GM23338 (cell line): ENCODE measurements around the gene SAA1. TPM values are rescaled to one million over a fixed set of nuclear protein-coding genes. Genes with fewer than 3 reads are reported as not detected.

Source experiments
- ATAC-seq: fragments of 200-7000 bp; cut with Tn5 transposase; 3 replicates; pipeline ENCODE4 v1.9.1; 2020
- DNase-seq: peaks from one replicate; pipeline ENCODE4 v3.0.0-alpha.2; 2015; ENCODE audit warnings: low spot score
- H2AFZ ChIP-seq: fragments of 200-600 bp; sonication (generic); 2 replicates; pipeline ENCODE4 v1.8.0; 2016; ENCODE audit warnings: antibody characterized with exemption, mild to moderate bottlenecking, moderate library complexity
- H3F3A ChIP-seq: fragments of 200-600 bp; sonication (generic); replicated peaks from 2 replicates; pipeline ENCODE4 v1.8.0; 2017; ENCODE audit warnings: antibody characterized with exemption, mixed run types, low read depth
- H3K27ac ChIP-seq: fragments of 200-600 bp; sonication (generic); 2 replicates; pipeline ENCODE4 v1.6.1; 2016; ENCODE audit warnings: low read depth
- H3K27me3 ChIP-seq: fragments of 200-600 bp; sonication (generic); 2 replicates; pipeline ENCODE4 v1.8.0; 2016; ENCODE audit warnings: mild to moderate bottlenecking, mixed run types, moderate library complexity; ENCODE audit not compliant: insufficient read depth
- H3K36me3 ChIP-seq: fragments of 200-600 bp; sonication (generic); 2 replicates; pipeline ENCODE4 v1.8.0; 2016; ENCODE audit warnings: mild to moderate bottlenecking; ENCODE audit not compliant: insufficient read depth
- H3K4me1 ChIP-seq: fragments of 200-600 bp; sonication (generic); 2 replicates; pipeline ENCODE4 v1.8.0; 2016; ENCODE audit warnings: mild to moderate bottlenecking, moderate library complexity; ENCODE audit not compliant: insufficient read depth
- H3K4me2 ChIP-seq: fragments of 200-600 bp; sonication (generic); 2 replicates; pipeline ENCODE4 v1.7.1; 2017; ENCODE audit warnings: mixed run types
- H3K4me3 ChIP-seq: fragments of 200-600 bp; sonication (generic); 2 replicates; pipeline ENCODE4 v1.6.1; 2016; ENCODE audit warnings: mixed run types
- H3K79me2 ChIP-seq: fragments of 200-600 bp; sonication (generic); replicated peaks from 2 replicates; pipeline ENCODE4 v1.8.0; 2017; ENCODE audit warnings: mild to moderate bottlenecking; ENCODE audit not compliant: insufficient read depth
- H3K9me2 ChIP-seq: fragments of 200-600 bp; sonication (generic); 2 replicates; pipeline ENCODE4 v1.8.0; 2017; ENCODE audit not compliant: insufficient read depth
- H4K20me1 ChIP-seq: fragments of 200-600 bp; sonication (generic); replicated peaks from 2 replicates; pipeline ENCODE4 v1.8.0; 2017; ENCODE audit warnings: mild to moderate bottlenecking; ENCODE audit not compliant: insufficient read depth
- H3K27ac Mint-ChIP-seq: 2 replicates; pipeline ENCODE4 v1.8.0; 2020; ENCODE audit warnings: inconsistent platforms, mild to moderate bottlenecking, moderate library complexity, mixed read lengths
- H3K27me3 Mint-ChIP-seq: 3 replicates; pipeline ENCODE4 v1.8.0; 2022; ENCODE audit warnings: low read depth, mild to moderate bottlenecking, moderate library complexity, mixed read lengths, inconsistent platforms; ENCODE audit not compliant: insufficient read depth, poor library complexity
- H3K36me3 Mint-ChIP-seq: 3 replicates; pipeline ENCODE4 v1.8.0; 2021; ENCODE audit warnings: low read depth, mild to moderate bottlenecking, inconsistent platforms, moderate library complexity, mixed read lengths
- H3K4me1 Mint-ChIP-seq: 3 replicates; pipeline ENCODE4 v1.8.0; 2020; ENCODE audit warnings: mild to moderate bottlenecking, inconsistent platforms, mixed read lengths
- H3K4me3 Mint-ChIP-seq: 3 replicates; pipeline ENCODE4 v1.8.0; 2021; ENCODE audit warnings: moderate library complexity, mild to moderate bottlenecking, inconsistent platforms, mixed read lengths
- H3K9me3 Mint-ChIP-seq: 3 replicates; pipeline ENCODE4 v1.8.0; 2020; ENCODE audit warnings: moderate library complexity, mild to moderate bottlenecking, inconsistent platforms, mixed read lengths
- CREB1 ChIP-seq: fragments of 250-450 bp; sonication (Bioruptor Pico); IDR thresholded peaks from 2 replicates; pipeline ENCODE4 v1.5.0; 2020; ENCODE audit warnings: low read depth, mild to moderate bottlenecking, moderate library complexity
- ETS1 ChIP-seq: IDR thresholded peaks from 2 replicates; pipeline ENCODE4 v1.6.1; 2016; ENCODE audit warnings: antibody characterized with exemption
- EZH2phosphoT487 ChIP-seq: fragments of 200-600 bp; sonication (generic); IDR thresholded peaks from one replicate; pipeline ENCODE4 v1.8.1; 2018; ENCODE audit warnings: antibody characterized with exemption; ENCODE audit not compliant: unreplicated experiment
- JUNB ChIP-seq: IDR thresholded peaks from one replicate; pipeline ENCODE4 v1.6.1; 2016; ENCODE audit warnings: antibody characterized with exemption; ENCODE audit not compliant: unreplicated experiment
- NANOG ChIP-seq: IDR thresholded peaks from 2 replicates; pipeline ENCODE4 v1.6.1; 2016; ENCODE audit warnings: antibody characterized with exemption, borderline replicate concordance
- POLR2AphosphoS5 ChIP-seq: IDR thresholded peaks from 2 replicates; pipeline ENCODE4 v1.6.1; 2016; ENCODE audit warnings: antibody characterized with exemption, low read depth
- STAT1 ChIP-seq: IDR thresholded peaks from one replicate; pipeline ENCODE4 v1.6.1; 2016; ENCODE audit warnings: antibody characterized with exemption; ENCODE audit not compliant: unreplicated experiment
- ZNF114 ChIP-seq: fragments of 250-450 bp; sonication (Bioruptor Pico); IDR thresholded peaks from 2 replicates; pipeline ENCODE4 v1.5.0; 2020; ENCODE audit warnings: mild to moderate bottlenecking, moderate library complexity
- ZNF331 ChIP-seq: fragments of 250-450 bp; sonication (Bioruptor Pico); IDR thresholded peaks from 2 replicates; pipeline ENCODE4 v1.5.0; 2020; ENCODE audit warnings: low read depth, mild to moderate bottlenecking, moderate library complexity
- polyA plus RNA-seq: library from polyadenylated mRNA; unstranded; fragments of >200 nt; fragmentation: Nextera tagmentation; extraction: Ambion mirVana; gene quantifications from 2 replicates; pipeline ENCODE4 v1.2.1, GENCODE V29; 2016
- total RNA-seq: library from RNA; depleted of rRNA; stranded (reverse); fragments of >200 nt; shearing (Covaris generic); gene quantifications from 2 replicates; pipeline ENCODE4 v1.2.3, GENCODE V29; 2014
- TF ChIP-seq, protein P1 (sequence below): fragments of 250-450 bp; sonication (Bioruptor Pico); IDR thresholded peaks from 2 replicates; pipeline ENCODE4 v1.5.0; 2020; ENCODE audit warnings: mild to moderate bottlenecking, moderate library complexity
- TF ChIP-seq, protein P2 (sequence below), 2 experiments: fragments of 200-600 bp in 1 of 2; sonication (generic) in 1 of 2; conservative IDR thresholded peaks; 2 replicates each; pipeline versions ENCODE4 v1.5.1 to v1.6.1; 2016 to 2017; ENCODE audit warnings: antibody characterized with exemption in 2 of 2, low read depth in 2 of 2, mild to moderate bottlenecking in 2 of 2, moderate library complexity in 1 of 2

Gene SAA1
- total and polyA plus RNA-seq, 2 experiments from 2014 or later: not detected

DNA sequence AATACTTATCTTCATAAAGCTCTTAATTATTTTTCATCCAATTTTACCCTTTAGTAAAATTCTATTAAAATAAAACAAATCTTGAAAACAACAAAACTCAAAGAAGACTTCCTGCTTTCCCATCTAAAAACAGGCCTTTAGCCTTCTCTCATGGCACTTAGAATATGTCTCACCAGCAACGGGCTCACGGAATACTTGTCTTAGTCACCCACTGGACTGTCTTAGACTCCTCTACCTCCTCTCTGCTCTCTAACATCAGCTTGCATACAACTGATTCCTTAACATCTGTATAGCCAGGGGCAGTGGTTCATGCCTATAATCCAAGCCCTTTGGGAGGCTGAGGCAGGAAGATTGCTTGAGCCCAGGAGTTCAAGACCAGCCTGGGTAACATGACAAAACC, 42.2 kb downstream of the SAA1 start (continued):
- TF ChIP-seq, protein P1, sequence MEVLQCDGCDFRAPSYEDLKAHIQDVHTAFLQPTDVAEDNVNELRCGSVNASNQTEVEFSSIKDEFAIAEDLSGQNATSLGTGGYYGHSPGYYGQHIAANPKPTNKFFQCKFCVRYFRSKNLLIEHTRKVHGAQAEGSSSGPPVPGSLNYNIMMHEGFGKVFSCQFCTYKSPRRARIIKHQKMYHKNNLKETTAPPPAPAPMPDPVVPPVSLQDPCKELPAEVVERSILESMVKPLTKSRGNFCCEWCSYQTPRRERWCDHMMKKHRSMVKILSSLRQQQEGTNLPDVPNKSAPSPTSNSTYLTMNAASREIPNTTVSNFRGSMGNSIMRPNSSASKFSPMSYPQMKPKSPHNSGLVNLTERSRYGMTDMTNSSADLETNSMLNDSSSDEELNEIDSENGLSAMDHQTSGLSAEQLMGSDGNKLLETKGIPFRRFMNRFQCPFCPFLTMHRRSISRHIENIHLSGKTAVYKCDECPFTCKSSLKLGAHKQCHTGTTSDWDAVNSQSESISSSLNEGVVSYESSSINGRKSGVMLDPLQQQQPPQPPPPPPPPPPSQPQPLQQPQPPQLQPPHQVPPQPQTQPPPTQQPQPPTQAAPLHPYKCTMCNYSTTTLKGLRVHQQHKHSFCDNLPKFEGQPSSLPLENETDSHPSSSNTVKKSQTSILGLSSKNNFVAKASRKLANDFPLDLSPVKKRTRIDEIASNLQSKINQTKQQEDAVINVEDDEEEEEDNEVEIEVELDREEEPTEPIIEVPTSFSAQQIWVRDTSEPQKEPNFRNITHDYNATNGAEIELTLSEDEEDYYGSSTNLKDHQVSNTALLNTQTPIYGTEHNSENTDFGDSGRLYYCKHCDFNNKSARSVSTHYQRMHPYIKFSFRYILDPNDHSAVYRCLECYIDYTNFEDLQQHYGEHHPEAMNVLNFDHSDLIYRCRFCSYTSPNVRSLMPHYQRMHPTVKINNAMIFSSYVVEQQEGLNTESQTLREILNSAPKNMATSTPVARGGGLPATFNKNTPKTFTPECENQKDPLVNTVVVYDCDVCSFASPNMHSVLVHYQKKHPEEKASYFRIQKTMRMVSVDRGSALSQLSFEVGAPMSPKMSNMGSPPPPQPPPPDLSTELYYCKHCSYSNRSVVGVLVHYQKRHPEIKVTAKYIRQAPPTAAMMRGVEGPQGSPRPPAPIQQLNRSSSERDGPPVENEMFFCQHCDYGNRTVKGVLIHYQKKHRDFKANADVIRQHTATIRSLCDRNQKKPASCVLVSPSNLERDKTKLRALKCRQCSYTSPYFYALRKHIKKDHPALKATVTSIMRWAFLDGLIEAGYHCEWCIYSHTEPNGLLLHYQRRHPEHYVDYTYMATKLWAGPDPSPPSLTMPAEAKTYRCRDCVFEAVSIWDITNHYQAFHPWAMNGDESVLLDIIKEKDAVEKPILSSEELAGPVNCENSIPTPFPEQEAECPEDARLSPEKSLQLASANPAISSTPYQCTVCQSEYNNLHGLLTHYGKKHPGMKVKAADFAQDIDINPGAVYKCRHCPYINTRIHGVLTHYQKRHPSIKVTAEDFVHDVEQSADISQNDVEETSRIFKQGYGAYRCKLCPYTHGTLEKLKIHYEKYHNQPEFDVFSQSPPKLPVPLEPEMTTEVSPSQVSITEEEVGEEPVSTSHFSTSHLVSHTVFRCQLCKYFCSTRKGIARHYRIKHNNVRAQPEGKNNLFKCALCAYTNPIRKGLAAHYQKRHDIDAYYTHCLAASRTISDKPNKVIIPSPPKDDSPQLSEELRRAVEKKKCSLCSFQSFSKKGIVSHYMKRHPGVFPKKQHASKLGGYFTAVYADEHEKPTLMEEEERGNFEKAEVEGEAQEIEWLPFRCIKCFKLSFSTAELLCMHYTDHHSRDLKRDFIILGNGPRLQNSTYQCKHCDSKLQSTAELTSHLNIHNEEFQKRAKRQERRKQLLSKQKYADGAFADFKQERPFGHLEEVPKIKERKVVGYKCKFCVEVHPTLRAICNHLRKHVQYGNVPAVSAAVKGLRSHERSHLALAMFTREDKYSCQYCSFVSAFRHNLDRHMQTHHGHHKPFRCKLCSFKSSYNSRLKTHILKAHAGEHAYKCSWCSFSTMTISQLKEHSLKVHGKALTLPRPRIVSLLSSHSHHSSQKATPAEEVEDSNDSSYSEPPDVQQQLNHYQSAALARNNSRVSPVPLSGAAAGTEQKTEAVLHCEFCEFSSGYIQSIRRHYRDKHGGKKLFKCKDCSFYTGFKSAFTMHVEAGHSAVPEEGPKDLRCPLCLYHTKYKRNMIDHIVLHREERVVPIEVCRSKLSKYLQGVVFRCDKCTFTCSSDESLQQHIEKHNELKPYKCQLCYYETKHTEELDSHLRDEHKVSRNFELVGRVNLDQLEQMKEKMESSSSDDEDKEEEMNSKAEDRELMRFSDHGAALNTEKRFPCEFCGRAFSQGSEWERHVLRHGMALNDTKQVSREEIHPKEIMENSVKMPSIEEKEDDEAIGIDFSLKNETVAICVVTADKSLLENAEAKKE (CRISPR knock-in tag): no peak
- no peak for TF ChIP-seq ZNF114 (CRISPR knock-in tag)
- TF ChIP-seq JUNB: no peak

DNA sequence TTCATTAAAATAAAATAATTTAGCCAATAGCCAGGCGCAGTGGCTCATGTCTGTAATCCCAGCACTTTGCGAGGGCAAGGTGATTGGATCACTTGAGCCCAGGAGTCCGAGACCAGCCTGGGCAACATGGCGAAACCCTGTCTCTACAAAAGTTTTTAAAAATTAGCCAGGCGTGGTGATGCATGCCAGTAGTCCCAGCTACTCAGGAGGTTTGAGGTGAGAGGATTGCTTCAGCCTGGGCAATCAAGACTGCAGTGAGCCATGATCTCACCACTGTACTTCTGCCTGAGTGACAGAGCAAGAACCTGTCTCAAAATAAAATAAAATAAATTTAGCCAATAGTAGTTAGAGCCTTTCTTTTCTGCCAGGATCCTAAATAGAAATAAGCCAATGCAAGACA, 43.6 kb downstream of the SAA1 start:
- H3K4me2 ChIP-seq: no peak overlapping the region
- no peak for TF ChIP-seq POLR2AphosphoS5
- no peak for TF ChIP-seq CREB1 (CRISPR knock-in tag)
- TF ChIP-seq NANOG: no peak
- TF ChIP-seq ETS1: no peak
- TF ChIP-seq, protein P2, sequence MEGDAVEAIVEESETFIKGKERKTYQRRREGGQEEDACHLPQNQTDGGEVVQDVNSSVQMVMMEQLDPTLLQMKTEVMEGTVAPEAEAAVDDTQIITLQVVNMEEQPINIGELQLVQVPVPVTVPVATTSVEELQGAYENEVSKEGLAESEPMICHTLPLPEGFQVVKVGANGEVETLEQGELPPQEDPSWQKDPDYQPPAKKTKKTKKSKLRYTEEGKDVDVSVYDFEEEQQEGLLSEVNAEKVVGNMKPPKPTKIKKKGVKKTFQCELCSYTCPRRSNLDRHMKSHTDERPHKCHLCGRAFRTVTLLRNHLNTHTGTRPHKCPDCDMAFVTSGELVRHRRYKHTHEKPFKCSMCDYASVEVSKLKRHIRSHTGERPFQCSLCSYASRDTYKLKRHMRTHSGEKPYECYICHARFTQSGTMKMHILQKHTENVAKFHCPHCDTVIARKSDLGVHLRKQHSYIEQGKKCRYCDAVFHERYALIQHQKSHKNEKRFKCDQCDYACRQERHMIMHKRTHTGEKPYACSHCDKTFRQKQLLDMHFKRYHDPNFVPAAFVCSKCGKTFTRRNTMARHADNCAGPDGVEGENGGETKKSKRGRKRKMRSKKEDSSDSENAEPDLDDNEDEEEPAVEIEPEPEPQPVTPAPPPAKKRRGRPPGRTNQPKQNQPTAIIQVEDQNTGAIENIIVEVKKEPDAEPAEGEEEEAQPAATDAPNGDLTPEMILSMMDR (conservative IDR thresholded peaks at IDR 0.05; ENCODE audit: low read depth in 2 of 2): no peak
- no peak for TF ChIP-seq ZNF331 (CRISPR knock-in tag)
- no peak for TF ChIP-seq EZH2phosphoT487
- no peak for TF ChIP-seq STAT1

More for the DNA sequence above, 43.6 kb downstream of the SAA1 start:
- H3K9me3 Mint-ChIP-seq: no peaks in the 10 kb centered on the region
- no peaks in the 10 kb centered on the region for H3K9me2 ChIP-seq
- H3K79me2 ChIP-seq: peaks cover 23% of the 10 kb centered on the region
- no peaks in the 10 kb centered on the region for H3K27me3 ChIP-seq
- H3K36me3 ChIP-seq: peaks cover 46% of the 10 kb centered on the region
- no peak overlapping the region for H3K4me3 Mint-ChIP-seq
- no peak overlapping the region for H3K27ac Mint-ChIP-seq
- ATAC-seq (no peak), DNase-seq (no peak)
- no peaks in the 10 kb centered on the region for H3K27me3 Mint-ChIP-seq
- H4K20me1 ChIP-seq: no peaks in the 10 kb centered on the region; the same call in none of the 2 replicates
- H3K4me3 ChIP-seq: no peak overlapping the region
- no peaks in the 10 kb centered on the region for H3K4me1 ChIP-seq
- no peak overlapping the region for H3K27ac ChIP-seq
- no peak overlapping the region for H2AFZ ChIP-seq
- H3K4me1 Mint-ChIP-seq: no peaks in the 10 kb centered on the region
- H3F3A ChIP-seq: no peaks in the 10 kb centered on the region
- H3K36me3 Mint-ChIP-seq: peaks cover 50% of the 10 kb centered on the region
